Loucy (cell line): ENCODE results near the gene GBGT1.

Experiments
- EZH2phosphoT487 ChIP-seq: fragments of 200-600 bp; IDR thresholded peaks from 2 replicates; pipeline ENCODE4 v1.6.1; 2018; ENCODE audit warnings: antibody characterized with exemption, mild to moderate bottlenecking, moderate library complexity, borderline replicate concordance
- TF ChIP-seq, protein P1 (sequence below): fragments of 200-600 bp; sonication (generic); conservative IDR thresholded peaks from 2 replicates; pipeline ENCODE4 v1.5.1; 2014; ENCODE audit warnings: mild to moderate bottlenecking, antibody characterized with exemption, low read length

DNA sequence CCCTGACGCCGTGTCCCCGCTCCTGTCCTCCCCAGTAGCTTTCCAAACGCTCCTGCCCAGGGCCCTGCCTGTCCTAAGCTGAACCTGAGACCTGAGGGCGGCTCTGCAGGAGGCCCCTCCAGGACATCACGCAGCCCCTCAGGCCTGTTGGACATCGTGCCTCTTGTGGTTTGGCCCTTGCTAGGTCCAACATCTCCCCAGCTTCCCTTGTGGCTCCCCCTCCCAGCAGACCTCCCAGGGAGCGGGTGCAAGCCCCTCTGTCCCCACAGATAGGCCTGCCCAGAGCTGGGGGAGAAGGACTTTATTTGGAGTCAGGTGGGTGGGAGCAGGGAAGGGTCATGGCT lies 41.3 kb upstream of the GBGT1 start:
- TF ChIP-seq, protein P1, sequence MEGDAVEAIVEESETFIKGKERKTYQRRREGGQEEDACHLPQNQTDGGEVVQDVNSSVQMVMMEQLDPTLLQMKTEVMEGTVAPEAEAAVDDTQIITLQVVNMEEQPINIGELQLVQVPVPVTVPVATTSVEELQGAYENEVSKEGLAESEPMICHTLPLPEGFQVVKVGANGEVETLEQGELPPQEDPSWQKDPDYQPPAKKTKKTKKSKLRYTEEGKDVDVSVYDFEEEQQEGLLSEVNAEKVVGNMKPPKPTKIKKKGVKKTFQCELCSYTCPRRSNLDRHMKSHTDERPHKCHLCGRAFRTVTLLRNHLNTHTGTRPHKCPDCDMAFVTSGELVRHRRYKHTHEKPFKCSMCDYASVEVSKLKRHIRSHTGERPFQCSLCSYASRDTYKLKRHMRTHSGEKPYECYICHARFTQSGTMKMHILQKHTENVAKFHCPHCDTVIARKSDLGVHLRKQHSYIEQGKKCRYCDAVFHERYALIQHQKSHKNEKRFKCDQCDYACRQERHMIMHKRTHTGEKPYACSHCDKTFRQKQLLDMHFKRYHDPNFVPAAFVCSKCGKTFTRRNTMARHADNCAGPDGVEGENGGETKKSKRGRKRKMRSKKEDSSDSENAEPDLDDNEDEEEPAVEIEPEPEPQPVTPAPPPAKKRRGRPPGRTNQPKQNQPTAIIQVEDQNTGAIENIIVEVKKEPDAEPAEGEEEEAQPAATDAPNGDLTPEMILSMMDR: no peak
- no peak for TF ChIP-seq EZH2phosphoT487
